Measurements from ENCODE around the gene NSD1. TPM values are rescaled to one million over a fixed set of nuclear protein-coding genes. Genes with fewer than 3 reads are reported as not detected.

The NSD1 gene
- 27.0 and 27.9 TPM in 2 replicates for total RNA-seq (2014; rRNA removed)
- 12.2 TPM for polyA plus RNA-seq (2012)

DNA sequence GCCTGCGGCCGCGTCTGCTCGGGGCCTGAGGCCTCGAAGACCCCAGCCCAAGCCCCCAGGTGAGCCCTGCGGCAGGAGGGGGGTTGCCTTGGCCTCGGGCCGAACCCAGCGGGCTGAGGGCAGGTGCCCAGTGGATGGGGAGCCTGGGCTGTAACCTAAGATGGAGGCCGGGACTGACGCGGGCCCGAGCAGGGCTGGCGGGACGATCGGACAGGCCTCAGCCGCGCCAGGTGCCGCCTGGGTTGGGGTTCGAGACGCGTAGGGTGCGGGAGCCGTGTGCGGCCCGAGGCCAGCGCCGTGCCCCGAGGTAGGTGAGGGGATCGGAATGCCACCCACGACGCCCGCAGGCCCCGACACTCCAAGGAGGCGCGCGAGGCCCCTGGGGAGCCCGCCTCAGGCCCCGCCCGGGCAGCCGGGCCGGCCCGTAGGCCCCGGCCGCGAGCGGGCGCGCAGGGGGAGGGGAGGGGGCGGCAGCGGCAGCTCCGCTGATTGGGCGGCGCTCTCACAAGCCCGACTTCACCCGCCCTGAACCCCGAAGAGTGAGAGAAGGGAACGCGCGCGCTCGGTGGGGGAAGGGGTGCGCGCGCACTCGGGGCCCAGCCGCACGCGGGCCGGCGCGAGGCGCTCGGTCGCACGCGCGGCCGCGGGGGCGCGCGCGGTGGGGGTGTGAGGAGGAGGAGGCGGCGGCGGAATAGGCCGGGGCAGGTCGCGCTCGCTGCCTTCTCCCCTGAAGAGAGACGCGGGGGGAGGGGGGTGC is at the start of gene NSD1:
NSD1 (plus strand) TSS at position 678 of the 757 bp plus-strand sequence. CDS start 1,331 bp downstream, outside the sequence.
- peak; percentile 82 for DNase-seq (ENCODE audit: low read depth)

GRCh38 chr5:177084175-177084574 is 49.4 kb upstream of the NSD1 start:
- DNase-seq (ENCODE audit: low read depth) = no peak

GRCh38 chr5:177085985-177086653 is 47.5 kb upstream of the NSD1 start:
- no peak for DNase-seq (ENCODE audit: low read depth)

DNA sequence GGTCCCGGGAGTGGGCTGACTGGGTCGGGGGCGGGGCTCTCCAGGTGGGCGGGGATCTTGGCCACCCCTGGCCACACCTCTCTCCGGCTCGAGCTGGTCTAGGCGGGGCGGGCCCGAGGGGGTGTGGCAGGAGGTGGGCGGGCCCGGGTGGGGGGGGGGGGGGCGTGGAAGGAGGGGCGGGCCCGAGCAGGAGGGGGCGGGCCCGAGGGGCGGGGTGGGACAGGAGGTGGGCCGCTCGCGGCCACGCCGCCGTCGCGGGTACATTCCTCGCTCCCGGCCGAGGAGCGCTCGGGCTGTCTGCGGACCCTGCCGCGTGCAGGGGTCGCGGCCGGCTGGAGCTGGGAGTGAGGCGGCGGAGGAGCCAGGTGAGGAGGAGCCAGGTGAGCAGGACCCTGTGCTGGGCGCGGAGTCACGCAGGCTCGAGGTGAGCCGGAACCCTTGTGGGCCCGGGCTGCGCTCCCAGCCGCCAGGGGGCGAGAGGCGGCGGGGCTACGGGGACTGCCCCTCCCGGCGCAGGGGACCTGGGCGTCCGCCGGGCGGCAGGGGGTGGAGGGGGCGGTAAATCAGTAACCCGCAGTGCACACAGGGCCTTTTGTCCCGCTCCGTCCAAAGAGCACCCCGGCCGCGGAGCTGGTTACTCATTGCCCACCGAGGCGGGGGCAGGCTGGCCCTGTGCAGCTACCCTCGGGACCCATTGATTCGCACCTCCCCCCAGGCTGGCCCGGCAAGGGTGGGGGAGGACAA is 46.7 kb upstream of the NSD1 start, which contains the start of gene FGFR4:
FGFR4 (plus strand) TSS at position 262 of the 744 bp plus-strand sequence. CDS start 2,688 bp downstream, outside the sequence.
- peak; percentile 56 for DNase-seq (ENCODE audit: low read depth)

- no peak for DNase-seq (ENCODE audit: low read depth)
Measured at GRCh38 chr5:177087398-177088005, 46.1 kb upstream of the NSD1 start.

DNA sequence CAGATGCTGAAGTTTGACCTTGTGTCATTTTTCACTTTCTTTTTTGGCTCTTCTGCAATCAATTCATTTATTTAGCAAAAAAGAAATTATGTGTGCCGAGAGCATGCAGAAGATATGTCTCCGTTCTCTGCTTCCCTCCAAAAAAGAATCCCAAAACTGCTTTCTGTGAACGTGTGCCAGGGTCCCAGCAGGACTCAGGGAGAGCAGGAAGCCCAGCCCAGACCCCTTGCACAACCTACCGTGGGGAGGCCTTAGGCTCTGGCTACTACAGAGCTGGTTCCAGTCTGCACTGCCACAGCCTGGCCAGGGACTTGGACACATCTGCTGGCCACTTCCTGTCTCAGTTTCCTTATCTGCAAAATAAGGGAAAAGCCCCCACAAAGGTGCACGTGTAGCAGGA is 44.4 kb upstream of the NSD1 start:
- DNase-seq (ENCODE audit: low read depth) = no peak

DNA sequence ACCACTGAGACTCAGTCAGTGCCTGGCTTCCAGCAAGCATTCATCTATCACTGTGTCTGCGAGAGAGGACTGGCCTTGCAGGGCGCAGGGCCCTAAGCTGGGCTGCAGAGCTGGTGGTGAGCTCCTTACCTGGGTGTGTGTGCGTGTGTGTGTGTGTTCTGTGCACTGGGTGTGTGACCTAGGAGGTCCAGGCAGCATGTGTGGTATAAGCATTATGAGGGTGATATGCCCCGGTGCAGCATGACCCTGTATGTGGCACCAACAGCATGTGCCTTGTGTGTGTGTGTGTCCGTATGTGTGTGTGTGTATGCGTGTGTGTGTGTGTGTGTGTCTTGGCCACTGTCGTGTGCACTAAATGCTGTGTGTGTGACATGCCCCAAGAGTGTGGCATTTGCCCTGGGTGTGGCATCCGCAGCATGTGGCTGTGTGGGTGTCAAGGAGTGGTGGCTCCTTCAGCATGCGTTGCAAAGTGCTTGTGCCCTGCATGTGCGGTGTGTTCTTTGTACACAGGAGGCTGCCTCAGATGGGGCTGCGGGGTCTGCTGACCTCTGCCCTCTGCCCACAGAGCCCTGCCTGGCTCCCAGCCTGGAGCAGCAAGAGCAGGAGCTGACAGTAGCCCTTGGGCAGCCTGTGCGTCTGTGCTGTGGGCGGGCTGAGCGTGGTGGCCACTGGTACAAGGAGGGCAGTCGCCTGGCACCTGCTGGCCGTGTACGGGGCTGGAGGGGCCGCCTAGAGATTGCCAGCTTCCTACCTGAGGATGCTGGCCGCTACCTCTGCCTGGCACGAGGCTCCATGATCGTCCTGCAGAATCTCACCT is 43.5 kb upstream of the NSD1 start:
- DNase-seq (ENCODE audit: low read depth) = no peak

- DNase-seq (ENCODE audit: low read depth) = no peak
Measured at GRCh38 chr5:177090813-177091212, 42.8 kb upstream of the NSD1 start.

GRCh38 chr5:177091232-177091631 is 42.3 kb upstream of the NSD1 start:
- no peak for DNase-seq (ENCODE audit: low read depth)

- DNase-seq (ENCODE audit: low read depth) = no peak
Measured at GRCh38 chr5:177092178-177093081, 41.1 kb upstream of the NSD1 start.

DNA sequence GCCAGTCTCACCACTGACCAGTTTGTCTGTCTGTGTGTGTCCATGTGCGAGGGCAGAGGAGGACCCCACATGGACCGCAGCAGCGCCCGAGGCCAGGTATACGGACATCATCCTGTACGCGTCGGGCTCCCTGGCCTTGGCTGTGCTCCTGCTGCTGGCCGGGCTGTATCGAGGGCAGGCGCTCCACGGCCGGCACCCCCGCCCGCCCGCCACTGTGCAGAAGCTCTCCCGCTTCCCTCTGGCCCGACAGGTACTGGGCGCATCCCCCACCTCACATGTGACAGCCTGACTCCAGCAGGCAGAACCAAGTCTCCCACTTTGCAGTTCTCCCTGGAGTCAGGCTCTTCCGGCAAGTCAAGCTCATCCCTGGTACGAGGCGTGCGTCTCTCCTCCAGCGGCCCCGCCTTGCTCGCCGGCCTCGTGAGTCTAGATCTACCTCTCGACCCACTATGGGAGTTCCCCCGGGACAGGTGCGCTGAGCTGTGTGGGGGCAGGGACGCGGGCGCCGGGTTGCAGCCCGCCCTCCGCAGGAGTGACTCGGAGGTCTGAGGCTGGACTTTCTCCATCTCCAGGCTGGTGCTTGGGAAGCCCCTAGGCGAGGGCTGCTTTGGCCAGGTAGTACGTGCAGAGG is 40.4 kb upstream of the NSD1 start:
- no peak for DNase-seq (ENCODE audit: low read depth)

- no peak for DNase-seq (ENCODE audit: low read depth)
Measured at GRCh38 chr5:177093803-177094202, 39.8 kb upstream of the NSD1 start.

GRCh38 chr5:177094224-177095087 is 39.1 kb upstream of the NSD1 start:
- DNase-seq (ENCODE audit: low read depth) = peak; percentile 89

DNA sequence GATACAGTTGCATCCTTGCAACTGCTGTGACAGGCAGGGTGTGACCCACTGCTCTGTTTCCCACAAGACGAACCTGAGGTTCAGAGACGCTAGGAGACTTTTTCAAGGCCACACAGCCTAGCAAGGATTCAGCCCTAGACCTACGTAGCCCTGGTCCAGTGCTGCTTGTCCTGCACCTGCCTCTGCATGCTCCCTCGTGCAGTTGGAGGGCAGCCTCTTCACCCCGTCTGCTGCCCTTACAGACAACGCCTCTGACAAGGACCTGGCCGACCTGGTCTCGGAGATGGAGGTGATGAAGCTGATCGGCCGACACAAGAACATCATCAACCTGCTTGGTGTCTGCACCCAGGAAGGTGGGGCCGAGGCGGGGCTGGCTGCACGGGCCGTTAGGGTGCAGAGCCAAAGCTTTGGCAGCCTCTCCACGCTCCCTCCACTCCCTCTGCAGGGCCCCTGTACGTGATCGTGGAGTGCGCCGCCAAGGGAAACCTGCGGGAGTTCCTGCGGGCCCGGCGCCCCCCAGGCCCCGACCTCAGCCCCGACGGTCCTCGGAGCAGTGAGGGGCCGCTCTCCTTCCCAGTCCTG is 38.4 kb upstream of the NSD1 start:
- no peak for DNase-seq (ENCODE audit: low read depth)

- DNase-seq (ENCODE audit: low read depth) = no peak
Measured at GRCh38 chr5:177096162-177097015, 37.2 kb upstream of the NSD1 start.

DNA sequence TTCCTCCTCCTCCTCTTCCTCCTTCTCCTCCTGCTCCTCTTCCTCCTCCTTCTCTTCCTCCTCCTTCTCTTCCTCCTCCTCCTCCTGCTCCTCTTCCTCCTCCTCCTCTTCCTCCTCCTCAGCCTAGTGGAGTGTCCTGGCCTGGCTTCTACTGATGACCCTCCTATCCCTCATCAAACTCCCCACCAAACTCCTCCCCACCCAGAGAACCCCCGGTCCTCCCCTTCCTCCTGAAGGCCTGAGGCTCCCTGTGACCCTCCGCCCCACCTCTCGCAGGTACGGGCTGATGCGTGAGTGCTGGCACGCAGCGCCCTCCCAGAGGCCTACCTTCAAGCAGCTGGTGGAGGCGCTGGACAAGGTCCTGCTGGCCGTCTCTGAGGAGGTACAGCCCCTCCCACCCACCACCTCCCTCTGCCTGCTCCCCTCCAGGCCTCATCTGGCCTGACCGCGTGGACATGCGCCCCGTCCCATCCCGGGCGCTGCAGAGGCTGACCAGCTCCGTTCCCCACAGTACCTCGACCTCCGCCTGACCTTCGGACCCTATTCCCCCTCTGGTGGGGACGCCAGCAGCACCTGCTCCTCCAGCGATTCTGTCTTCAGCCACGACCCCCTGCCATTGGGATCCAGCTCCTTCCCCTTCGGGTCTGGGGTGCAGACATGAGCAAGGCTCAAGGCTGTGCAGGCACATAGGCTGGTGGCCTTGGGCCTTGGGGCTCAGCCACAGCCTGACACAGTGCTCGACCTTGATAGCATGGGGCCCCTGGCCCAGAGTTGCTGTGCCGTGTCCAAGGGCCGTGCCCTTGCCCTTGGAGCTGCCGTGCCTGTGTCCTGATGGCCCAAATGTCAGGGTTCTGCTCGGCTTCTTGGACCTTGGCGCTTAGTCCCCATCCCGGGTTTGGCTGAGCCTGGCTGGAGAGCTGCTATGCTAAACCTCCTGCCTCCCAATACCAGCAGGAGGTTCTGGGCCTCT is 36.3 kb upstream of the NSD1 start:
- no peak for DNase-seq (ENCODE audit: low read depth)

Measured in LHCN-M2 (cell line).